ENCODE results near the gene MRPS27. TPM values are rescaled to one million over a fixed set of nuclear protein-coding genes. Genes with fewer than 3 reads are reported as not detected.

Gene MRPS27
- total and polyA plus RNA-seq, 2 of the 13 experiments (the other 11 are each of a cell fraction or from before 2014, with no cell fraction given), result 71.8 to 115 TPM

DNA sequence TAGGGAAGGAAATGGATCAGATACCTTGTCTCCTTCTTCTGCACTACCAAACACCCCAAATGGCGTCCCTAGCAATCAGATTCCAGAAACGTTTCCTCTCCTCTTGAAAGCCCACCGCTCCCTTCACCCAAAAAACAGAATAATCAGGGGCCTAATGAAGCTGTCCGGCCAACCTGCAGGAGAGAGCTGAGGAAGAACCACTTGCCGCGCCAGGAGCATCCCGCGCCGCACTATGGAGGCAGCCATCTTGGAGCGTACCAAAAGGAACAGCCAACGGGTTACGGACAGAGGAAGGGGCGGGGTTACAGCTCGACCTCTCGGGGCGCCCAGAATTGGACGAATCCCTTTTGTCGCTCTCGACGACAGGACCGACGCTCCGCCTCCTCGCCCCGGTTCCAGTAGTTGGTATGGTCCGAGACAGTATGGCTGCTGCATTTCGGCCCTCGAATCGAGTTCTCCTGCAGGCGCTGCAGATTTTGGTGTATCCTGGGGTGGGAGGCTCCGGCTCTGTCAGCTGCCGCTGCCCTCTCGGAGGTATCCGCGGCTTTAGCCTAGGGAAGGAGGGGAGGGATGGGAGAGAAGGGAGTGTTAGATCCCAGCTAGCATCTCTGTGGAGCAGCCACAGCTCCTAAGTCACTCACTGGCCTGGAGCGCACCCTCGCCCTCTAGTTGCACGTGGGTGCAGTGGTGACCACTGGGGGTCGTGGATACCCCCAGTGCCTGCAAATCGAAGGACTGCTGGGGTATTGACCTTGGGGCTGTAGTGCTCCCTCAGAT, at the start of gene MRPS27, which contains the start of gene PTCD2 (continued):
- no peak; the same call in 1 of the 2 replicates for TF ChIP-seq AKNA (CRISPR knock-in tag; IDR thresholded peaks at IDR 0.05; ENCODE audit: borderline replicate concordance)
- peak; percentile 41; the same call in 1 of the 2 replicates for TF ChIP-seq ZNF710 (CRISPR knock-in tag; IDR thresholded peaks at IDR 0.05; ENCODE audit: borderline replicate concordance)
- TF ChIP-seq MTF1 (CRISPR knock-in tag; IDR thresholded peaks at IDR 0.05), result no peak

GRCh38 chr5:72369711-72370110, 49.7 kb upstream of the MRPS27 start:
- DNase-seq (ENCODE audit: low spot score), result no peak
- ATAC-seq, result no peak
- in situ Hi-C loops (cut with HindIII; ENCODE audit: extremely low pct_ligation_motif_present, low pct_unique_long_range_greater_than_20kb) (loop anchor here (10.0 kb wide), 1 partner anchor 445 kb away; the partner anchor contains the start of gene TNPO1), intact Hi-C loops (cut with micrococcal nuclease; ENCODE audit: unreplicated experiment) (no loop called here)
- no peak overlapping the region for H2AFZ ChIP-seq (ENCODE audit: low read length)
- no peak overlapping the region for H3K27ac ChIP-seq (ENCODE audit: extremely low read length, insufficient read depth, low read length)
- H3K4me2 ChIP-seq (ENCODE audit: low read depth, low read length), result no peak overlapping the region
- CTCF ChIA-PET (ENCODE audit: low intra/inter-chr PET ratio, low total read pairs), result no interaction called here
- H3K27me3 ChIP-seq (ENCODE audit: control insufficient read depth in 1 of 2, insufficient read depth in 2 of 2, low read length in 2 of 2), result no peaks in the 10 kb centered on the region
- POLR2A ChIA-PET, result no interaction called here
- no TSS peak for BruUV-seq (replicated peaks)
- no peaks in the 10 kb centered on the region; a peak in 1 of 5 replicates for H3K36me3 ChIP-seq (replicated peaks in 1 of 2; ENCODE audit: control insufficient read depth in 1 of 2, insufficient read depth in 2 of 2, low read length in 2 of 2)
- H3K9ac ChIP-seq (ENCODE audit: insufficient read depth, low read depth, low read length), result no peak overlapping the region
- WGBS (ENCODE audit: low lambda C conversion rate), result 85% methylated on average over 3 of the region's 3 CpGs
- H4K20me1 ChIP-seq (ENCODE audit: insufficient read depth, low read length), result no peaks in the 10 kb centered on the region
- peaks cover 6% of the 10 kb centered on the region; the same call in 1 of the 2 replicates for H3K4me1 ChIP-seq (ENCODE audit: insufficient read depth, low read length)
- FAIRE-seq, result no peak
- no peaks in the 10 kb centered on the region for H3K9me3 ChIP-seq (ENCODE audit: low read length)
- no peak overlapping the region for H3K4me3 ChIP-seq (replicated peaks in 1 of 3; ENCODE audit: insufficient read depth in 1 of 3, low read depth in 2 of 3, low read length in 3 of 3)
- no peaks in the 10 kb centered on the region for H3K79me2 ChIP-seq (ENCODE audit: insufficient read depth, low read length)
- TF ChIP-seq BCL3 (CRISPR knock-in tag; IDR thresholded peaks at IDR 0.05) (no peak), STAT5B (CRISPR knock-in tag; IDR thresholded peaks at IDR 0.05) (no peak), MYC (CRISPR knock-in tag; IDR thresholded peaks at IDR 0.05; ENCODE audit: borderline replicate concordance) (no peak), ZFP90 (CRISPR knock-in tag; IDR thresholded peaks at IDR 0.05; ENCODE audit: borderline replicate concordance) (no peak), ZNF569 (CRISPR knock-in tag; IDR thresholded peaks at IDR 0.05; ENCODE audit: borderline replicate concordance) (no peak), ZNF788 (CRISPR knock-in tag; IDR thresholded peaks at IDR 0.05; ENCODE audit: borderline replicate concordance) (no peak), GATA4 (IDR thresholded peaks at IDR 0.05; ENCODE audit: borderline replicate concordance, low read depth) (no peak)
- TF ChIP-seq, protein P1, sequence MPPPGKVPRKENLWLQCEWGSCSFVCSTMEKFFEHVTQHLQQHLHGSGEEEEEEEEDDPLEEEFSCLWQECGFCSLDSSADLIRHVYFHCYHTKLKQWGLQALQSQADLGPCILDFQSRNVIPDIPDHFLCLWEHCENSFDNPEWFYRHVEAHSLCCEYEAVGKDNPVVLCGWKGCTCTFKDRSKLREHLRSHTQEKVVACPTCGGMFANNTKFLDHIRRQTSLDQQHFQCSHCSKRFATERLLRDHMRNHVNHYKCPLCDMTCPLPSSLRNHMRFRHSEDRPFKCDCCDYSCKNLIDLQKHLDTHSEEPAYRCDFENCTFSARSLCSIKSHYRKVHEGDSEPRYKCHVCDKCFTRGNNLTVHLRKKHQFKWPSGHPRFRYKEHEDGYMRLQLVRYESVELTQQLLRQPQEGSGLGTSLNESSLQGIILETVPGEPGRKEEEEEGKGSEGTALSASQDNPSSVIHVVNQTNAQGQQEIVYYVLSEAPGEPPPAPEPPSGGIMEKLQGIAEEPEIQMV (CRISPR knock-in tag; IDR thresholded peaks at IDR 0.05; ENCODE audit: low read depth), result no peak

Measured in HepG2 (cell line).